ENCODE data around the gene KRTAP4-9. TPM values are rescaled to one million over a fixed set of nuclear protein-coding genes. Genes with fewer than 3 reads are reported as not detected.
"Not testable (repeated sequence)": the region's sequence is repeated elsewhere in the genome, so short reads cannot be mapped to it uniquely, and the experiment has no call there.

Gene KRTAP4-9
- total and polyA plus RNA-seq, 8 donors, result not detected

DNA sequence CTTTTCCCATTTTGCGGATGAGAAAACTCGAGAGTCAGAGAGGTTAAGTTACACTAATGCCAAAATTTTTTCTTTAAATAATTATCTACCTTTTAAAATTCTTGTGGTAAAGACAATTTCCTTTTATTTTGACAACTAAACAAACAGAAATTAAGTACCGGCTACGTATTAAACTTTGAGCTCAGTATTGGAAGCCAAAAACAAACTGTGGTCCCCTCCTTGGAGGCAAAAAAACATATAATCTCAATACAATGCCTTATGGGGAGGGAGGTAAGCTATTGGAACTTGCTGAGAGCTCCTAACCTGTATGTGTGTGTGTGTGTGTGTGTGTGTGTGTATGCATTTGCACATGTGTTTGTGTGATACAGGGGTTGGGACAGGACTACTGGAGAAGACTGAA lies 41.7 kb upstream of the KRTAP4-9 start:
- no peaks in the 10 kb centered on the region for H3K36me3 ChIP-seq
- TF ChIP-seq, protein P1, sequence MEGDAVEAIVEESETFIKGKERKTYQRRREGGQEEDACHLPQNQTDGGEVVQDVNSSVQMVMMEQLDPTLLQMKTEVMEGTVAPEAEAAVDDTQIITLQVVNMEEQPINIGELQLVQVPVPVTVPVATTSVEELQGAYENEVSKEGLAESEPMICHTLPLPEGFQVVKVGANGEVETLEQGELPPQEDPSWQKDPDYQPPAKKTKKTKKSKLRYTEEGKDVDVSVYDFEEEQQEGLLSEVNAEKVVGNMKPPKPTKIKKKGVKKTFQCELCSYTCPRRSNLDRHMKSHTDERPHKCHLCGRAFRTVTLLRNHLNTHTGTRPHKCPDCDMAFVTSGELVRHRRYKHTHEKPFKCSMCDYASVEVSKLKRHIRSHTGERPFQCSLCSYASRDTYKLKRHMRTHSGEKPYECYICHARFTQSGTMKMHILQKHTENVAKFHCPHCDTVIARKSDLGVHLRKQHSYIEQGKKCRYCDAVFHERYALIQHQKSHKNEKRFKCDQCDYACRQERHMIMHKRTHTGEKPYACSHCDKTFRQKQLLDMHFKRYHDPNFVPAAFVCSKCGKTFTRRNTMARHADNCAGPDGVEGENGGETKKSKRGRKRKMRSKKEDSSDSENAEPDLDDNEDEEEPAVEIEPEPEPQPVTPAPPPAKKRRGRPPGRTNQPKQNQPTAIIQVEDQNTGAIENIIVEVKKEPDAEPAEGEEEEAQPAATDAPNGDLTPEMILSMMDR (IDR thresholded peaks at IDR 0.05), result no peak
- 63% methylated on average over 4 of the region's 4 CpGs for WGBS, 2 donors
- DNase-seq (no peak), ATAC-seq (no peak), FAIRE-seq (no peak)
- H3K4me3 ChIP-seq, result no peak overlapping the region
- H3K9me3 ChIP-seq, result no peaks in the 10 kb centered on the region
- peaks cover 0 to 9% (median 1%) of the 10 kb centered on the region in 4 donors for H3K27me3 ChIP-seq
- intact Hi-C loops (cut with DNase I), result no loop called here
- no peaks in the 10 kb centered on the region for H3K4me1 ChIP-seq
- H3K27ac ChIP-seq, result no peak overlapping the region

- H3K9me3 ChIP-seq, result no peaks in the 10 kb centered on the region
- H3K27ac ChIP-seq, result no peak overlapping the region
- no peak for FAIRE-seq
- ATAC-seq, result no peak
- H3K27me3 ChIP-seq, result peaks cover 0 to under 1% (median 0%) of the 10 kb centered on the region in 4 donors
- H3K4me3 ChIP-seq, result no peak overlapping the region
- H3K36me3 ChIP-seq, result no peaks in the 10 kb centered on the region
- H3K4me1 ChIP-seq, result no peaks in the 10 kb centered on the region
- 59 to 75% methylated on average over 1 of the region's 1 CpG for WGBS, 2 donors
- TF ChIP-seq, protein P1 (IDR thresholded peaks at IDR 0.05), result no peak
- intact Hi-C loops (cut with DNase I), result no loop called here
- no peak for DNase-seq
Observed at GRCh38 chr17:41064301-41064700, 40.9 kb upstream of the KRTAP4-9 start.

DNA sequence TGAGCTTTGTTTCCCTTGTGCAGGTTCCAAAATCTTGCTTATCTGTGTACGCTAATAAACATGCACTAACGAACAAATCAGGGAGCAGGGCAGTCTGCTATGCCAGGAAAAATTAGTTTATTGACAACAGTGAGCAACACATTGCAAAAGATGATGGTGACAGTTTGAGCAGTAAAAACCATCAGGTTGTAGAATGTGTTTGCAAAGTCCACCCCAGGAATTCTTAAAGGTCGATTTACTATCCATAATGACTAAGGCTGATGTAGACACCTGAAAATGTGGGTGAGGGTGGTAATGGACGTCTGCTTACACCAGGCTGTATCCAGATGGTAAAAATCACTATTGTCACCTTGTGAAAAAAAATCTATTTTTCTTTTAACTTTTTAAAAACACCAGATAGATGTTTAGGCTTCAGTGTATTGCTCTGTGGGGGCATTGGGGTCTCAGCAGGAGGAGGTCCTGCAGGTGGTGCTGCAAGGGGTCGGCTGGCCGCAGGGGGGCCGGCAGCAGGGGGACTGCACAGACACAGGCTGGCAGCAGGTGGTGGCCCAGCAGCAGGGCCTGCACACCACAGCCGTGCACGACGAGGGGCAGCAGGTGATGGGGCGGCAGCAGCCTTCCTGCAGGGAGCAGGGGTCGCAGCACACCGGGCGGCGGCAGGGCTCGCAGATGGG lies 40.0 kb upstream of the KRTAP4-9 start:
- ATAC-seq; H3K36me3 ChIP-seq; H3K27me3 ChIP-seq; H3K27ac ChIP-seq; DNase-seq; H3K4me3 ChIP-seq; FAIRE-seq; H3K9me3 ChIP-seq; intact Hi-C loops (cut with DNase I); H3K4me1 ChIP-seq: not testable (repeated sequence)
- 39 to 57% methylated on average over 6 to 7 of the region's 16 CpGs for WGBS, 2 donors

DNA sequence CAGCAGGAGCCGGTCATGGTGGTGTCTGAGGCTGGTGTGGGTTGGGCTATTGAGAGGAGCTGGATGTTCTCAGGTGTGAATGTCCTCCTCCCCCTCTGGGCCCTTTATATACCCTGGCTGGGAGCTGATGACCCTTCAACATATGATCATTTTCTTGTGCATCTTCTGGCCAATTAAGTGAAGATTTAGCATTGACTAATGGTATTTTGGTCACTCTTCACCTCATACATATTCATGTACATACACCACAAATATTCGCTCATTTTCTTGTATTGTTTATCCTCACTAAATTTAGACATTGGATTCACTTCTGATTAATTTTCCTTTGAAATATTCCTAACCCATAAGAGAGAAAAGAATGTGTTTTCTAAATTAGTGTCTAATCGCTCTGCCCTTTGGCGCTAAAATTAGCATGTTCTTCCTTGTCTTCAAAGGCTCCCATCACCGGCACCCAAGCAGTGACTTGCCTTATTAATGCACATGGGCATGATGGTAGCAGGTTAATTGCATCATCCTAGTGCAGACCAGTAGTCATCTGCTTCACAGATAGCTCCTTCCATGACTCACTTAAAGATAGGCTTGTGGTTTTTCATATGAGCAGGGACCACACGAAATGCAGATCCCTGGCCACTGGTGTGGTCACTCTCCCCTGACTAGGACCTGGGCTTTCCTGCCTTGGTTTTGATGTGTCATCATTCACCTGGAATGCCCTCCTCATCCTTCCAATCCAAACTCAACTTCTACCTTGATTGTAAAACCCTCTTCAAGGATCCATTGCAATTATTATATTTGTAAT lies 39.2 kb upstream of the KRTAP4-9 start, which contains the start of gene KRTAP2-4:
Gene KRTAP2-4, minus strand, starts transcription at position 51 of the 796 bp plus-strand sequence. Its CDS starts 34 bp downstream, at position 17.
- Histone ChIP-seq H3K4me1 (no peaks in the 10 kb centered on the region), H3K4me3 (no peak within 1 kb of the TSS), H3K36me3 (no peaks in the 10 kb centered on the region), H3K27me3 (no peaks in the 10 kb centered on the region), H3K9me3 (no peaks in the 10 kb centered on the region), H3K27ac (no peak within 1 kb of the TSS)
- intact Hi-C loops (cut with DNase I), result no loop called here
- DNase-seq (no peak), ATAC-seq (no peak), FAIRE-seq (no peak)
- 80 to 87% methylated on average over 6 of the region's 6 CpGs for WGBS, 2 donors
- TF ChIP-seq, protein P1 (IDR thresholded peaks at IDR 0.05), result no peak

DNA sequence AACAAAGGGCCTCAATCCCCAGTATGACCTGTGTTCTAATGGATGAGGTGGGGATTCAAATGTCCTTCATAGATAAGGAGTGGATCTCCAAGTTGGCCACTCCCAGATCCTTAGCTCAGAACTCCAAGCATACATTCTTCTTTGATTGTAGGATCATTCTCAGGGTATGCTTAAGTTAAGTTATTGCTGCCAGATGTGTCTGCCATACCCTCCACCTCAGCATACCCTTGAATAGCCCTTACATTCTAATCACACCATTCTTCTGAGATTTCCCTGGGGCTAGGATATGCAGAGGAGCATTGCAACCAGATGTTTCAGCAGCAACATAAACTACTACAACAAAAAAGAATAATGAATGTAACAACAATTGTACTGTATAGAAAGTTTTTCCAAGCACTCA lies 37.9 kb upstream of the KRTAP4-9 start:
- H3K4me1 ChIP-seq, result no peaks in the 10 kb centered on the region
- H3K36me3 ChIP-seq, result no peaks in the 10 kb centered on the region
- no peak for FAIRE-seq
- no peak for DNase-seq
- intact Hi-C loops (cut with DNase I), result no loop called here
- no peak for ATAC-seq
- TF ChIP-seq, protein P1 (IDR thresholded peaks at IDR 0.05), result no peak
- no peak overlapping the region for H3K4me3 ChIP-seq
- H3K9me3 ChIP-seq, result no peaks in the 10 kb centered on the region
- no peak overlapping the region for H3K27ac ChIP-seq
- no peaks in the 10 kb centered on the region for H3K27me3 ChIP-seq
